CD4-positive, CD25-positive, alpha-beta regulatory T cell (primary cell): ENCODE measurements around the gene PPP1R13B. TPM values are rescaled to one million over a fixed set of nuclear protein-coding genes. Genes with fewer than 3 reads are reported as not detected.

Experiments
- ATAC-seq, 2 donors: fragments of 150-1000 bp; cut with Tn5 transposase; one replicate each; pipeline ENCODE4 v1.10.0; 2021; ENCODE audit warnings: low read depth in 2 of 2, moderate number of reproducible peaks in 2 of 2, moderate library complexity in 1 of 2
- DNase-seq, 3 donors: peaks; one replicate each; pipeline versions ENCODE4 v3.0.0 to v3.0.0-alpha.2; 2012 to 2022; ENCODE audit warnings: mixed read lengths in 1 of 3
- H3K27ac ChIP-seq: one replicate; pipeline ENCODE4 v1.7.0; 2013; ENCODE audit warnings: mild to moderate bottlenecking, low read length; ENCODE audit not compliant: insufficient read depth, poor library complexity, severe bottlenecking
- H3K27me3 ChIP-seq: one replicate; pipeline ENCODE4 v1.7.0; 2013; ENCODE audit warnings: low read length; ENCODE audit not compliant: control insufficient read depth, insufficient read depth
- H3K36me3 ChIP-seq: one replicate; pipeline ENCODE4 v1.7.0; 2013; ENCODE audit warnings: mild to moderate bottlenecking, low read length, moderate library complexity; ENCODE audit not compliant: control insufficient read depth, insufficient read depth
- H3K4me1 ChIP-seq: 2 replicates; pipeline ENCODE4 v1.7.0; 2013; ENCODE audit warnings: mild to moderate bottlenecking, low read length; ENCODE audit not compliant: insufficient read depth, control insufficient read depth, poor library complexity, severe bottlenecking
- H3K4me3 ChIP-seq: one replicate; pipeline ENCODE4 v1.7.0; 2013; ENCODE audit warnings: low read depth, mild to moderate bottlenecking, low read length, moderate library complexity
- H3K9me3 ChIP-seq, 2 experiments: 1 replicate in 1 of 2; 2 replicates in 1 of 2; pipeline ENCODE4 v1.7.0; 2013; ENCODE audit warnings: low read length in 2 of 2, mild to moderate bottlenecking in 1 of 2, moderate library complexity in 1 of 2; ENCODE audit not compliant: control insufficient read depth in 2 of 2
- H3K27ac Mint-ChIP-seq, 3 donors: one replicate each; pipeline ENCODE4 v1.8.0; 2020 to 2022; ENCODE audit warnings: mild to moderate bottlenecking in 3 of 3, mixed read lengths in 3 of 3, moderate library complexity in 2 of 3
- H3K27me3 Mint-ChIP-seq: one replicate; pipeline ENCODE4 v1.8.0; 2022; ENCODE audit warnings: mild to moderate bottlenecking, mixed read lengths
- H3K36me3 Mint-ChIP-seq: one replicate; pipeline ENCODE4 v1.8.0; 2020; ENCODE audit warnings: mixed read lengths
- H3K4me1 Mint-ChIP-seq, 4 donors: one replicate each; pipeline ENCODE4 v1.8.0; 2020 to 2022; ENCODE audit warnings: mixed read lengths in 4 of 4, mild to moderate bottlenecking in 1 of 4
- H3K4me3 Mint-ChIP-seq, 4 donors: one replicate each; pipeline ENCODE4 v1.8.0; 2020 to 2022; ENCODE audit warnings: mild to moderate bottlenecking in 4 of 4, mixed read lengths in 4 of 4, moderate library complexity in 3 of 4
- H3K9me3 Mint-ChIP-seq, 7 donors: one replicate each; pipeline ENCODE4 v1.8.0; 2020 to 2022; ENCODE audit warnings: mixed read lengths in 7 of 7, mild to moderate bottlenecking in 3 of 7, moderate library complexity in 2 of 7
- polyA plus RNA-seq, 4 donors: library from polyadenylated mRNA; unstranded; fragments of 300-500 nt; fragmentation: Illumina TruSeq; gene quantifications; one replicate each; pipeline ENCODE4 v1.2.3, GENCODE V29; 2021
- total RNA-seq: library from RNA; stranded (reverse); gene quantifications from one replicate; pipeline ENCODE4 v1.2.3, GENCODE V29; 2022

PPP1R13B gene
- total and polyA plus RNA-seq, 5 donors from 2014 or later, result 1.5 to 21.5 (median 3.0) TPM

GRCh38 chr14:103879118-103879569, 31.8 kb upstream of the PPP1R13B start:
- Mint-ChIP-seq H3K36me3 (no peaks in the 10 kb centered on the region), H3K4me3 (peak overlapping the region in 2 of 4 donors; percentile 44 to 59), H3K4me1 (peaks cover 0 to 18% (median 8%) of the 10 kb centered on the region in 4 donors), H3K27me3 (no peaks in the 10 kb centered on the region), H3K9me3 (no peaks in the 10 kb centered on the region), H3K27ac (no peak overlapping the region)
- no peaks in the 10 kb centered on the region for H3K9me3 ChIP-seq
- DNase-seq (no peak), ATAC-seq (no peak)
- peaks cover 12% of the 10 kb centered on the region for H3K4me1 ChIP-seq
- H3K4me3 ChIP-seq, result no peak overlapping the region
- H3K36me3 ChIP-seq, result no peaks in the 10 kb centered on the region
- H3K27me3 ChIP-seq, result no peaks in the 10 kb centered on the region
- H3K27ac ChIP-seq, result no peak overlapping the region

- Histone ChIP-seq H3K27ac (no peak overlapping the region), H3K9me3 (no peaks in the 10 kb centered on the region), H3K4me1 (peaks cover 12% of the 10 kb centered on the region), H3K36me3 (no peaks in the 10 kb centered on the region), H3K27me3 (no peaks in the 10 kb centered on the region), H3K4me3 (no peak overlapping the region)
- ATAC-seq, result no peak
- H3K27me3 Mint-ChIP-seq, result no peaks in the 10 kb centered on the region
- peaks cover 0 to 21% (median 8%) of the 10 kb centered on the region in 4 donors for H3K4me1 Mint-ChIP-seq
- H3K4me3 Mint-ChIP-seq, result no peak overlapping the region
- H3K27ac Mint-ChIP-seq, result no peak overlapping the region
- H3K36me3 Mint-ChIP-seq, result no peaks in the 10 kb centered on the region
- no peaks in the 10 kb centered on the region for H3K9me3 Mint-ChIP-seq
- DNase-seq, result no peak
Observed at GRCh38 chr14:103878180-103878579, 30.8 kb upstream of the PPP1R13B start.

- Histone ChIP-seq H3K36me3 (no peaks in the 10 kb centered on the region), H3K27me3 (no peaks in the 10 kb centered on the region), H3K9me3 (no peaks in the 10 kb centered on the region), H3K4me3 (no peak overlapping the region), H3K4me1 (peaks cover 21% of the 10 kb centered on the region), H3K27ac (no peak overlapping the region)
- DNase-seq (no peak), ATAC-seq (no peak)
- peaks cover 0 to 26% (median 10%) of the 10 kb centered on the region in 4 donors for H3K4me1 Mint-ChIP-seq
- peak overlapping the region in 2 of 4 donors; percentile 47 to 62 for H3K4me3 Mint-ChIP-seq
- no peaks in the 10 kb centered on the region for H3K9me3 Mint-ChIP-seq
- H3K27ac Mint-ChIP-seq, result no peak overlapping the region
- no peaks in the 10 kb centered on the region for H3K36me3 Mint-ChIP-seq
- H3K27me3 Mint-ChIP-seq, result no peaks in the 10 kb centered on the region
Observed at GRCh38 chr14:103875010-103875409, 27.6 kb upstream of the PPP1R13B start.

- peak overlapping the region; percentile 32 to 90 (median 86) for H3K27ac Mint-ChIP-seq
- H3K27me3 Mint-ChIP-seq, result no peaks in the 10 kb centered on the region
- H3K4me3 ChIP-seq, result peak overlapping the region; percentile 50
- peak overlapping the region; percentile 51 for H3K27ac ChIP-seq
- H3K4me1 Mint-ChIP-seq, result peaks cover 0 to 24% (median 10%) of the 10 kb centered on the region in 4 donors
- DNase-seq (peak in 2 of 3 donors; percentile 11 to 13), ATAC-seq (peak in 1 of 2 donors; percentile 9)
- H3K36me3 ChIP-seq, result no peaks in the 10 kb centered on the region
- peak overlapping the region; percentile 85 to 93 (median 88) for H3K4me3 Mint-ChIP-seq
- H3K4me1 ChIP-seq, result peaks cover 17% of the 10 kb centered on the region
- H3K9me3 ChIP-seq, result no peaks in the 10 kb centered on the region
- H3K36me3 Mint-ChIP-seq, result no peaks in the 10 kb centered on the region
- H3K9me3 Mint-ChIP-seq, result no peaks in the 10 kb centered on the region
- no peaks in the 10 kb centered on the region for H3K27me3 ChIP-seq
Observed at GRCh38 chr14:103872481-103873113, 25.2 kb upstream of the PPP1R13B start.

GRCh38 chr14:103871596-103872480, 24.5 kb upstream of the PPP1R13B start:
- Histone ChIP-seq H3K4me3 (peak overlapping the region; percentile 50), H3K36me3 (no peaks in the 10 kb centered on the region), H3K9me3 (no peaks in the 10 kb centered on the region), H3K4me1 (peaks cover 17% of the 10 kb centered on the region), H3K27me3 (no peaks in the 10 kb centered on the region), H3K27ac (peak overlapping the region; percentile 51)
- ATAC-seq (peak; percentile 80 to 87), DNase-seq (peak; percentile 65 to 78 (median 69))
- peaks cover 0 to 24% (median 10%) of the 10 kb centered on the region in 4 donors for H3K4me1 Mint-ChIP-seq
- no peaks in the 10 kb centered on the region for H3K9me3 Mint-ChIP-seq
- H3K27ac Mint-ChIP-seq, result peak overlapping the region in 2 of 3 donors; percentile 86 to 90
- H3K4me3 Mint-ChIP-seq, result peak overlapping the region; percentile 85 to 93 (median 88)
- no peaks in the 10 kb centered on the region for H3K36me3 Mint-ChIP-seq
- no peaks in the 10 kb centered on the region for H3K27me3 Mint-ChIP-seq

- H3K4me3 Mint-ChIP-seq, result peak overlapping the region; percentile 52 to 89 (median 76)
- no peaks in the 10 kb centered on the region for H3K36me3 Mint-ChIP-seq
- DNase-seq (no peak), ATAC-seq (no peak)
- no peaks in the 10 kb centered on the region for H3K36me3 ChIP-seq
- H3K9me3 ChIP-seq, result no peaks in the 10 kb centered on the region
- no peaks in the 10 kb centered on the region for H3K27me3 ChIP-seq
- H3K4me3 ChIP-seq, result no peak overlapping the region
- H3K27ac ChIP-seq, result no peak overlapping the region
- no peaks in the 10 kb centered on the region for H3K27me3 Mint-ChIP-seq
- H3K4me1 Mint-ChIP-seq, result peaks cover 0 to 24% (median 10%) of the 10 kb centered on the region in 4 donors
- no peak overlapping the region for H3K27ac Mint-ChIP-seq
- no peaks in the 10 kb centered on the region for H3K9me3 Mint-ChIP-seq
- H3K4me1 ChIP-seq, result peaks cover 17% of the 10 kb centered on the region
Observed at GRCh38 chr14:103870891-103871595, 23.7 kb upstream of the PPP1R13B start.

- H3K4me3 ChIP-seq, result no peak overlapping the region
- no peaks in the 10 kb centered on the region for H3K27me3 Mint-ChIP-seq
- peak overlapping the region in 1 of 3 donors; percentile 63 for H3K27ac Mint-ChIP-seq
- DNase-seq (no peak), ATAC-seq (no peak)
- peak overlapping the region in 1 of 4 donors; percentile 50 for H3K4me3 Mint-ChIP-seq
- no peaks in the 10 kb centered on the region for H3K9me3 ChIP-seq
- H3K4me1 Mint-ChIP-seq, result peaks cover 0 to 24% (median 10%) of the 10 kb centered on the region in 4 donors
- no peak overlapping the region for H3K27ac ChIP-seq
- no peaks in the 10 kb centered on the region for H3K36me3 ChIP-seq
- H3K36me3 Mint-ChIP-seq, result no peaks in the 10 kb centered on the region
- no peaks in the 10 kb centered on the region for H3K9me3 Mint-ChIP-seq
- H3K4me1 ChIP-seq, result peaks cover 17% of the 10 kb centered on the region
- H3K27me3 ChIP-seq, result no peaks in the 10 kb centered on the region
Observed at GRCh38 chr14:103870144-103870876, 22.9 kb upstream of the PPP1R13B start.
